HG02943 (cell line): ENCODE measurements around the gene CCDC148.
A peak's percentile ranks its signal among the peaks of the same experiment; 100 is the strongest.
"Not testable (repeated sequence)": the region's sequence is repeated elsewhere in the genome, so short reads cannot be mapped to it uniquely, and the experiment has no call there.

Experiments
- ATAC-seq: cut with Tn5 transposase; IDR thresholded peaks from one replicate; pipeline ENCODE4 v1.9.1; 2021; ENCODE audit warnings: mild to moderate bottlenecking, low read depth, moderate library complexity; ENCODE audit not compliant: unreplicated experiment

The CCDC148 gene

GRCh38 chr2:158228943-158229508, 227.5 kb downstream of the CCDC148 start:
- no peak for ATAC-seq

GRCh38 chr2:158223066-158223465, 233.5 kb downstream of the CCDC148 start:
- ATAC-seq, result not testable (repeated sequence)

- ATAC-seq, result no peak
Observed at GRCh38 chr2:158221063-158222020, 235.2 kb downstream of the CCDC148 start.

GRCh38 chr2:158217593-158217992, 239.0 kb downstream of the CCDC148 start:
- no peak for ATAC-seq

GRCh38 chr2:158214431-158214830, 242.1 kb downstream of the CCDC148 start:
- no peak for ATAC-seq

- ATAC-seq, result no peak
Observed at GRCh38 chr2:158213773-158214172, 242.8 kb downstream of the CCDC148 start.

- no peak for ATAC-seq
Observed at GRCh38 chr2:158212301-158212700, 244.3 kb downstream of the CCDC148 start.

- no peak for ATAC-seq
Observed at GRCh38 chr2:158211502-158211901, 245.1 kb downstream of the CCDC148 start.

- no peak for ATAC-seq
Observed at GRCh38 chr2:158207354-158207753, 249.2 kb downstream of the CCDC148 start.

- no peak for ATAC-seq
Observed at GRCh38 chr2:158205215-158205614, 251.3 kb downstream of the CCDC148 start.

GRCh38 chr2:158204741-158205165, 251.8 kb downstream of the CCDC148 start:
- no peak for ATAC-seq

- ATAC-seq, result no peak
Observed at GRCh38 chr2:158202161-158202815, 254.3 kb downstream of the CCDC148 start.

GRCh38 chr2:158199928-158200650, 256.5 kb downstream of the CCDC148 start:
- ATAC-seq, result no peak

- ATAC-seq, result no peak
Observed at GRCh38 chr2:158197940-158198339, 258.6 kb downstream of the CCDC148 start.

GRCh38 chr2:158194229-158194628, 262.3 kb downstream of the CCDC148 start:
- no peak for ATAC-seq

- no peak for ATAC-seq
Observed at GRCh38 chr2:158192515-158193443, 263.8 kb downstream of the CCDC148 start.

- ATAC-seq, result peak; percentile 76
Observed at GRCh38 chr2:158191076-158191895, 265.3 kb downstream of the CCDC148 start.

- peak; percentile 63 for ATAC-seq
Observed at GRCh38 chr2:158189526-158189925, 267.0 kb downstream of the CCDC148 start.

- no peak for ATAC-seq
Observed at GRCh38 chr2:158187908-158188307, 268.6 kb downstream of the CCDC148 start.
